GM12873 (cell line): ENCODE data around the gene ZNF580.

Experiments used
- CTCF ChIP-seq: IDR thresholded peaks from 2 replicates; pipeline ENCODE4 v1.5.1; 2012; ENCODE audit warnings: low read depth, mild to moderate bottlenecking, moderate library complexity, low read length, control low read depth; ENCODE audit not compliant: insufficient read depth; ENCODE audit errors: missing control alignments

The ZNF580 gene

DNA sequence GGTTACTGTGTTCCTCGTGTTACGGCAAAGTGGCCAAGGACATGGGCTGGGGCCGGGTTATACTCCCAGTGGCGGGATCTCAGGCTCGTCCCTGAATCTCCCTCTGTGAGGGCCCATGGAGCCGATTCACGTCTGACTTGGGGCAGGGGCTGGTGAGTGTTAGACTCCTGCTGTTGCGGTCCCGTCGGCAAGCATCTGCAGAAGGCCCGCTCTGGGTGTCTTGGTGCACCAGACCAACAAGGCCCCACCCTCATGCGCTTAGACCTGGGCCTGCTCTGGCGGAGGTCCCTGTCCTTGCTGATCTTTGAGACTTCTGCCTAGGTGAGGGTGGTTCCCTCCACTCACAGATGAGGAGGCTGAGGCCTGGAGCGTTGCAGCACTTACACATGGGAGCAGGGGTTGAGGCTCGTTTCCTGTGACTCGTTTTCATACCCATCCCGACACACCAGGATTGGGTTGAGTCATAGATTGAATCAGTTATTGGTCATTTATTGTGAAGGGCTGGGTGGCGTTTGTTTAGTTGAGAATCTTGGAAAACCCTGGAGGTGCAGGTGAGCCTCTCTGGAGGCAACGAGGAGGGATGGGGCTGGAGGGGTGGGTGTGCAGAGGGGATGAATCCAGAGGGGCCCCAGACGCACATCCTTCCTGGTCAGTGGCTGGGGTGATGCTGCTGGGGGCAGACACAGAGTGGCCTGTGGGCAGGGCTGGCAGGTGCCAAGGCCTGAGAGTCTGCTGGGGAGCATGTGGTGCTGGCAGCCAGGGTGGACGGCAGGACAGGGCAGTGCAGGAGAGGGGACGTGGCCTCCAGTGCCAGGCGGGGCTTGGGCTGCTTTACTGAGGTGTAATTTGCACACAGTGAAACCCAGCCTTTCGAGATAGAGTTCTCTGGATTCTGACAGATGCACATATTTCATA, 38.8 kb downstream of the ZNF580 start:
- TF ChIP-seq CTCF: no peak

DNA sequence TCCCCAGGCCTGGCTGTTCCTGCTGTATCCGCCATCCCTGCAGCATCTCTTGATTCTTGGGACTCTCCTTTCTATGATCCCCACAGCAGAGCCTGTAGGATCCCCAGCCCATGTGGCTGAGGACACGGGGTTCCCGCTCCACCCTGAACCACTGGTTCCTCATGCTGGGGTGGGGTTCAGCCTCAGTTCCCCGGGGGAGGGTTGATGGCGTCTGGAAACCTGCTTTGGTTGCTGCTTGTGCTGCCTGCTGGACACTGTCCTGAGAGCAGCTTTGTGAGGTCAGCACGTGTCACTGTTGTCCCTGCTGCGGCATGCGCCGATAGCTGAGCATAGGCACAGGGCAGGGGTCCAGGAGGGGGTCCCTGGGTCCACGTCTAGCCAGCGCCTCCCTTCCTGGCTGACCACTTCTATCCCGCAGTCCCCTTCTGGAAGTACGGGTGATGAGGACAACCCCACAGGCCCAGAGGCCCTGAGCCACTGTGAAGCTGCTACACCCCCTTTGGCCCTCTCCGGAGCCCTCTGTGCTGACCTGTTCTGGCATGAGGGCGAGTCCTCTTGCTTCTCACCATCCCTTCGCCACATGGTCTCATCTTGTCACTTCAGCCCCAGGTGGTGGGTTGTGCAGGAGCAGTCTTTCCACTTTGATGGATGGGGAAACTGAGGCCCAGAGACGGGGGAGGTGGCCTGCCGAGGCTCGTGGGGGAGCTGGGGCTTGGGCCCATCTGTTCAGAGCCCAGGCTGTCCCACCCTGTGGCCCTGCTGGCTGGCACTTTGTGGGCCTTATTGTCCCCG, 39.7 kb downstream of the ZNF580 start:
- no peak for TF ChIP-seq CTCF

GRCh38 chr19:55681131-55682092, 40.6 kb downstream of the ZNF580 start:
- no peak for TF ChIP-seq CTCF

DNA sequence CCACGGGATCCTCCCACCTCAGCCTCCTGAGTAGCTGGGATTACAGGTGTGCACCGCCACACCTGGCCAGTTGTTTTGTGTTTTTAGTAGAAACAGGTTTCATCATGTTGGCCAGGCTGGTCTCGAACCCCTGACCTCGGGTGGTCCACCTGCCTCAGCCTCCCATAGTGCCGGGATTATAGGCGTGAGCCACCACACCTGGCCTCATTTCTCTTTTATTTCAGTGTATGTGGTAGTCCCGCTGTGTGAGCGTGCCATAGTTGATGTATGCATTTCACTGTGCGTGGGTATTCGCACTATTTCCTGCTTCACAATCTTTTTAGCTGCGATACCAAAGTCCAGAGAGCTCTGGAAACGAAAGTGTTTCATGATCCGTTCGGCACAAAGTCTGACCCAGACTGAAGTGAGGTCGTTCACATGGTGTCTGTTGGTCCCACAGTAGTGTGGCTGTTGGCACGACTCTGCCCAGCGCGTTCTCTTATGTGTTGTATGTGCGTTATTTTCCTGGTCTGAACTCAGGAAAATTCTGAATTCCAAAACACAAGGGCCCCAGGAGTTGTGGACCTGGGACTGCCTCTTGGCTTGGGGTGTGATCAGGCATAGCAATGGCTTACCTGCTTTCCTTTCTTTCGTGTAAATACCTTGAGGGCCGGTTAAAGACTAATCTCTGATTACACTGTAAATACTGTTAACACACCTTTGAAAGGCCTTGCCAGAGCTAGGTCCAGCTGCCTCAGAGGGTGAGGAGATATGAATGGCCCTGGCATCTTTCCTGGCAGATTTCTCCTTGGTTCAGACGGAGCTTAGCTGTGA, 42.9 kb downstream of the ZNF580 start:
- no peak for TF ChIP-seq CTCF

GRCh38 chr19:55684946-55685681, 44.3 kb downstream of the ZNF580 start:
- no peak for TF ChIP-seq CTCF

- no peak for TF ChIP-seq CTCF
These were observed 45.0 kb downstream of the ZNF580 start for GRCh38 chr19:55685776-55686175.
